RWPE2 (cell line): Measurements from ENCODE around the gene GBF1.

Experiments
- ATAC-seq: fragments of 200-7000 bp; cut with Tn5 transposase; 3 replicates; pipeline ENCODE4 v1.9.1; 2021; ENCODE audit warnings: low read depth
- DNase-seq: peaks from one replicate; pipeline ENCODE4 v3.0.0-alpha.2; 2020; ENCODE audit warnings: low spot score
- H3K27ac ChIP-seq: fragments of 450-650 bp; 2 replicates; pipeline ENCODE4 v1.5.1; 2017; ENCODE audit warnings: mild to moderate bottlenecking; ENCODE audit not compliant: poor library complexity, severe bottlenecking
- H3K27me3 ChIP-seq: fragments of 250-450 bp; sonication (Bioruptor Pico); 2 replicates; pipeline ENCODE4 v1.5.1; 2021; ENCODE audit warnings: mild to moderate bottlenecking, moderate library complexity; ENCODE audit not compliant: insufficient read depth, poor library complexity, severe bottlenecking
- H3K36me3 ChIP-seq: fragments of 250-450 bp; sonication (Bioruptor Pico); 2 replicates; pipeline ENCODE4 v1.5.1; 2020; ENCODE audit warnings: low read depth, mild to moderate bottlenecking, moderate library complexity
- H3K4me1 ChIP-seq: fragments of 250-450 bp; sonication (Bioruptor Pico); 2 replicates; pipeline ENCODE4 v1.5.1; 2021; ENCODE audit warnings: mild to moderate bottlenecking, moderate library complexity; ENCODE audit not compliant: insufficient read depth, poor library complexity, severe bottlenecking
- H3K4me3 ChIP-seq: fragments of 250-450 bp; sonication (Bioruptor Pico); 2 replicates; pipeline ENCODE4 v1.5.1; 2021; ENCODE audit warnings: mild to moderate bottlenecking, moderate library complexity; ENCODE audit not compliant: severe bottlenecking
- H3K9me3 ChIP-seq: fragments of 250-450 bp; sonication (Bioruptor Pico); 2 replicates; pipeline ENCODE4 v1.5.1; 2021; ENCODE audit warnings: mild to moderate bottlenecking, moderate library complexity; ENCODE audit not compliant: severe bottlenecking
- CTCF ChIP-seq: fragments of 450-650 bp; IDR thresholded peaks from one replicate; pipeline ENCODE4 v1.5.1; 2017; ENCODE audit warnings: mild to moderate bottlenecking, moderate library complexity; ENCODE audit not compliant: poor library complexity, severe bottlenecking

GBF1 gene

DNA sequence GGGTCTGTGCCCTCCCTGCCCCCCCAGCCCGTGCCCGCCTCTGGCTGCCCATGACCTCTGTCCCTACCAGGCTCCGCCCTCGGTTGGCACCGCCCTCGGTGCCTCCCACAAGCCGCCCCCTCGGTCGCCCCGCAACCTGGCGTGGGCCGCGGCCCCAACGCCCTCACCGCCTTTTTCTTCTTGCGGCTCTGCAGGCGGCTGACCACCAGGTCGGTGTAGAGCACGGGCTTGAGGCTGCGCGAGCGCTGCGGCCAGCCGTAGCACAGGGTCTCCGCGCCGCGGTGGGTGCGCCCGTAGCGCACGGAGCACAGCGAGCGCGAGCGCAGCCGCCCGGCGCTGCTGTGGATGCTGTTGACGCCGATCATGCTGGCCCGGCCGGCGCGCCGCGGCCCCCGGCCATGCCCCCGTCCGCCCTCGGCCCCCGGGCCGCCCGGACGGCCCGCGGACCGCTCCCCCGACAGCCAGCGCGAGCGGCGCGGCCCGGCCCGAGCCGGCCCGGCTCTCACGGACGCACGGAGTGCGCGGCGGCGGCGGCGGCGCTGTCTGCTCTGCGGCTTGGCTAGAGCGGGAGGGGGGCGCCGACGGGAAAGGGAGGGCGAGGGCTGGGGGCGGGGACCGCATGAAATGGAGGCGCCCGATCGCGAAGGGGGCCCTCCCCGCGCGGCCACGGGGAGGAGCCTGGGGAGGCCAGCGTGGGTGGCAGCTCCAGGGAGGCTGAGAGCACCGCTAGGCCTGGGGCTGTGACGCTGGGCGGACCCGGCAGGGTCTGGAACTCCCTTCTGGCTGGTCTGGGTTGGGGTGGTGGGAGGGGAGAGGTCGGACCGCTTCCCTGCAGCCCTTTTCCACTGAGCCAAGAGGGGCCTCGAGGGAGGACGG lies 163.6 kb downstream of the GBF1 start:
- peaks cover 45% of the 10 kb centered on the region for H3K27me3 ChIP-seq
- H3K27ac ChIP-seq = no peak overlapping the region
- DNase-seq (peak; percentile 30), ATAC-seq (peak; percentile 30)
- TF ChIP-seq CTCF = no peak
- no peaks in the 10 kb centered on the region for H3K36me3 ChIP-seq
- peak overlapping the region; percentile 32 for H3K4me3 ChIP-seq
- no peaks in the 10 kb centered on the region for H3K4me1 ChIP-seq
- no peaks in the 10 kb centered on the region for H3K9me3 ChIP-seq

GRCh38 chr10:102409604-102410428 lies 164.5 kb downstream of the GBF1 start:
- no peaks in the 10 kb centered on the region for H3K9me3 ChIP-seq
- no peak for DNase-seq
- H3K27me3 ChIP-seq = peaks cover 45% of the 10 kb centered on the region
- H3K4me3 ChIP-seq = peak overlapping the region; percentile 32
- no peak for ATAC-seq
- no peak for TF ChIP-seq CTCF
- no peaks in the 10 kb centered on the region for H3K4me1 ChIP-seq
- H3K36me3 ChIP-seq = no peaks in the 10 kb centered on the region
- no peak overlapping the region for H3K27ac ChIP-seq

DNA sequence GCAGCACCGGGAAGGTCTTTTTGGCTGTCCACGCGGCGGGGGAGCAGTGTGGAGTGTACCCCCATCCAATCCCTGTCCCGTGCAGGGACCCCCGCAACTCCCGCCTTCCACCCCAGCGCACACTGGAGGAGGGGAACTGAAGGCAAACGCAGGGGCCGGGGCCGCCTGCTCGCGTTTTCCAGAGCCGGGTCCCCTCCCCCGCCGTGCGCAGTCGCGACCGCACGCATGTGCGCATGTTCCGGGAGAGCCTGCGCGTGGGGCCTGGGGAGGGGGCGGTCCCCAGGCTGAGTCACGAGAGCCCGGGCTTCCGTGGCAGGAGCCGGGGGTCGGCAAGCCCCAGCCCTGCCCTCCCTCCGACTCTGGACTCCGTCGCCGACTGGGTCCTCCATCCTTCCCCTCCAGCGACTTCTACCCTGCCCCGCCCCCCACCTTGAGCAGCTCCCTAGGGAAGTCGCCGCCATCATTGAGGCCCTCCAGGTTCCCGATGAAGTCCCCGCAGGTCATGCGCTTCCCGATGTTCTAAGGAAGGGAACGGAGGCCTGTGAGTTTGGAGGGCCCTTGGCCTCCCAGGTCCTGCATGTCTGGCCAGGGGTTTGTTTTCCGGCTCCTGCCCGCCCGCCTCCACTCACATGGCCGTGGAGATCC lies 165.2 kb downstream of the GBF1 start:
- TF ChIP-seq CTCF = no peak
- no peaks in the 10 kb centered on the region for H3K9me3 ChIP-seq
- no peak overlapping the region for H3K27ac ChIP-seq
- no peaks in the 10 kb centered on the region for H3K36me3 ChIP-seq
- peak overlapping the region; percentile 23 for H3K4me3 ChIP-seq
- H3K27me3 ChIP-seq = peaks cover 45% of the 10 kb centered on the region
- no peaks in the 10 kb centered on the region for H3K4me1 ChIP-seq
- ATAC-seq = no peak
- peak; percentile 52 for DNase-seq

GRCh38 chr10:102411341-102412255 lies 166.3 kb downstream of the GBF1 start:
- Histone ChIP-seq H3K36me3 (no peaks in the 10 kb centered on the region), H3K27me3 (peaks cover 45% of the 10 kb centered on the region), H3K4me3 (no peak overlapping the region), H3K9me3 (no peaks in the 10 kb centered on the region), H3K27ac (no peak overlapping the region), H3K4me1 (no peaks in the 10 kb centered on the region)
- no peak for ATAC-seq
- no peak for DNase-seq
- no peak for TF ChIP-seq CTCF
